Astrocyte of the hippocampus (primary cell): ENCODE data around the gene KCNIP3.
A peak's percentile ranks its signal among the peaks of the same experiment; 100 is the strongest.
"Not testable (repeated sequence)": the region's sequence is repeated elsewhere in the genome, so short reads cannot be mapped to it uniquely, and the experiment has no call there.

ENCODE experiments used
- DNase-seq: peaks from one replicate; pipeline ENCODE4 v3.0.0; 2011; ENCODE audit warnings: low read depth, low spot score

KCNIP3 gene

GRCh38 chr2:95359501-95359930 lies 62.4 kb downstream of the KCNIP3 start:
- DNase-seq: no peak

- no peak for DNase-seq
These were observed 64.3 kb downstream of the KCNIP3 start for GRCh38 chr2:95361216-95361980.

- no peak for DNase-seq
These were observed 65.3 kb downstream of the KCNIP3 start for GRCh38 chr2:95362486-95362885.

GRCh38 chr2:95366514-95366913 lies 69.4 kb downstream of the KCNIP3 start:
- no peak for DNase-seq

GRCh38 chr2:95372216-95372829 lies 75.2 kb downstream of the KCNIP3 start:
- no peak for DNase-seq

GRCh38 chr2:95372845-95373244 lies 75.7 kb downstream of the KCNIP3 start:
- no peak for DNase-seq

- no peak for DNase-seq
These were observed 76.9 kb downstream of the KCNIP3 start for GRCh38 chr2:95374029-95374428.

GRCh38 chr2:95374451-95374920 lies 77.3 kb downstream of the KCNIP3 start:
- DNase-seq: no peak

GRCh38 chr2:95374921-95375471 lies 77.8 kb downstream of the KCNIP3 start:
- DNase-seq: peak; percentile 29

GRCh38 chr2:95375532-95376150 lies 78.5 kb downstream of the KCNIP3 start:
- no peak for DNase-seq

GRCh38 chr2:95376311-95377215 lies 79.4 kb downstream of the KCNIP3 start:
- no peak for DNase-seq

GRCh38 chr2:95377216-95378123 lies 80.3 kb downstream of the KCNIP3 start:
- no peak for DNase-seq

GRCh38 chr2:95378281-95378680 lies 81.1 kb downstream of the KCNIP3 start:
- DNase-seq: not testable (repeated sequence)

GRCh38 chr2:95379371-95379831 lies 82.3 kb downstream of the KCNIP3 start:
- DNase-seq: no peak

GRCh38 chr2:95380280-95380679 lies 83.1 kb downstream of the KCNIP3 start:
- no peak for DNase-seq

- DNase-seq: no peak
These were observed 83.6 kb downstream of the KCNIP3 start for GRCh38 chr2:95380731-95381130.

GRCh38 chr2:95381212-95382191 lies 84.4 kb downstream of the KCNIP3 start:
- no peak for DNase-seq

- no peak for DNase-seq
These were observed 85.0 kb downstream of the KCNIP3 start for GRCh38 chr2:95382192-95382591.
